ENCODE results near the gene SPATA13.

Gene SPATA13

GRCh38 chr13:24142453-24142852 lies 18.1 kb upstream of the SPATA13 start:
- Histone ChIP-seq H3K4me3 (ENCODE audit: low read depth in 1 of 2, low read length in 1 of 2) (no peak overlapping the region), H3K4me1 (ENCODE audit: control insufficient read depth in 1 of 2, insufficient read depth in 1 of 2, low read depth in 1 of 2, low read length in 1 of 2) (no peaks in the 10 kb centered on the region), H3K36me3 (no peaks in the 10 kb centered on the region), H3K9me3 (no peaks in the 10 kb centered on the region), H3K27me3 (no peaks in the 10 kb centered on the region), H3K27ac (no peak overlapping the region)
- TF ChIP-seq CTCF (IDR thresholded peaks at IDR 0.05), result no peak

GRCh38 chr13:24142886-24143285 lies 17.6 kb upstream of the SPATA13 start:
- no peaks in the 10 kb centered on the region for H3K4me1 ChIP-seq (ENCODE audit: control insufficient read depth in 1 of 2, insufficient read depth in 1 of 2, low read depth in 1 of 2, low read length in 1 of 2)
- no peaks in the 10 kb centered on the region for H3K27me3 ChIP-seq
- no peak for TF ChIP-seq CTCF (IDR thresholded peaks at IDR 0.05)
- H3K27ac ChIP-seq, result no peak overlapping the region
- H3K4me3 ChIP-seq (ENCODE audit: low read depth in 1 of 2, low read length in 1 of 2), result no peak overlapping the region
- no peaks in the 10 kb centered on the region for H3K9me3 ChIP-seq
- no peaks in the 10 kb centered on the region for H3K36me3 ChIP-seq

GRCh38 chr13:24145240-24145639 lies 15.3 kb upstream of the SPATA13 start:
- Histone ChIP-seq H3K4me1 (ENCODE audit: control insufficient read depth in 1 of 2, insufficient read depth in 1 of 2, low read depth in 1 of 2, low read length in 1 of 2) (no peaks in the 10 kb centered on the region), H3K27me3 (peaks cover 11% of the 10 kb centered on the region), H3K36me3 (no peaks in the 10 kb centered on the region), H3K9me3 (no peaks in the 10 kb centered on the region), H3K27ac (no peak overlapping the region), H3K4me3 (ENCODE audit: low read depth in 1 of 2, low read length in 1 of 2) (no peak overlapping the region)
- TF ChIP-seq CTCF (IDR thresholded peaks at IDR 0.05), result no peak

- peaks cover 11% of the 10 kb centered on the region for H3K27me3 ChIP-seq
- TF ChIP-seq CTCF (IDR thresholded peaks at IDR 0.05), result no peak
- no peak overlapping the region for H3K27ac ChIP-seq
- H3K36me3 ChIP-seq, result no peaks in the 10 kb centered on the region
- H3K4me3 ChIP-seq (ENCODE audit: low read depth in 1 of 2, low read length in 1 of 2), result no peak overlapping the region
- no peaks in the 10 kb centered on the region for H3K4me1 ChIP-seq (ENCODE audit: control insufficient read depth in 1 of 2, insufficient read depth in 1 of 2, low read depth in 1 of 2, low read length in 1 of 2)
- no peaks in the 10 kb centered on the region for H3K9me3 ChIP-seq
These were observed 14.8 kb upstream of the SPATA13 start for GRCh38 chr13:24145674-24146073.

GRCh38 chr13:24146961-24147569 lies 13.5 kb upstream of the SPATA13 start:
- TF ChIP-seq CTCF (IDR thresholded peaks at IDR 0.05), result no peak

GRCh38 chr13:24147570-24147963 lies 13.0 kb upstream of the SPATA13 start:
- no peak overlapping the region for H3K4me3 ChIP-seq (ENCODE audit: low read depth in 1 of 2, low read length in 1 of 2)
- no peak overlapping the region for H3K27ac ChIP-seq
- TF ChIP-seq CTCF (IDR thresholded peaks at IDR 0.05), result no peak
- H3K9me3 ChIP-seq, result no peaks in the 10 kb centered on the region
- H3K27me3 ChIP-seq, result peaks cover 11% of the 10 kb centered on the region
- H3K4me1 ChIP-seq (ENCODE audit: control insufficient read depth in 1 of 2, insufficient read depth in 1 of 2, low read depth in 1 of 2, low read length in 1 of 2), result no peaks in the 10 kb centered on the region
- no peaks in the 10 kb centered on the region for H3K36me3 ChIP-seq

More at GRCh38 chr13:24146961-24147569, 13.5 kb upstream of the SPATA13 start:
- no peak overlapping the region for H3K27ac ChIP-seq
- H3K9me3 ChIP-seq, result no peaks in the 10 kb centered on the region
- no peaks in the 10 kb centered on the region for H3K36me3 ChIP-seq
- H3K27me3 ChIP-seq, result peaks cover 11% of the 10 kb centered on the region
- H3K4me3 ChIP-seq (ENCODE audit: low read depth in 1 of 2, low read length in 1 of 2), result no peak overlapping the region
- no peaks in the 10 kb centered on the region for H3K4me1 ChIP-seq (ENCODE audit: control insufficient read depth in 1 of 2, insufficient read depth in 1 of 2, low read depth in 1 of 2, low read length in 1 of 2)

Measured in neutrophil (primary cell).